ENCODE measurements around the gene PITPNM2.

PITPNM2 gene

DNA sequence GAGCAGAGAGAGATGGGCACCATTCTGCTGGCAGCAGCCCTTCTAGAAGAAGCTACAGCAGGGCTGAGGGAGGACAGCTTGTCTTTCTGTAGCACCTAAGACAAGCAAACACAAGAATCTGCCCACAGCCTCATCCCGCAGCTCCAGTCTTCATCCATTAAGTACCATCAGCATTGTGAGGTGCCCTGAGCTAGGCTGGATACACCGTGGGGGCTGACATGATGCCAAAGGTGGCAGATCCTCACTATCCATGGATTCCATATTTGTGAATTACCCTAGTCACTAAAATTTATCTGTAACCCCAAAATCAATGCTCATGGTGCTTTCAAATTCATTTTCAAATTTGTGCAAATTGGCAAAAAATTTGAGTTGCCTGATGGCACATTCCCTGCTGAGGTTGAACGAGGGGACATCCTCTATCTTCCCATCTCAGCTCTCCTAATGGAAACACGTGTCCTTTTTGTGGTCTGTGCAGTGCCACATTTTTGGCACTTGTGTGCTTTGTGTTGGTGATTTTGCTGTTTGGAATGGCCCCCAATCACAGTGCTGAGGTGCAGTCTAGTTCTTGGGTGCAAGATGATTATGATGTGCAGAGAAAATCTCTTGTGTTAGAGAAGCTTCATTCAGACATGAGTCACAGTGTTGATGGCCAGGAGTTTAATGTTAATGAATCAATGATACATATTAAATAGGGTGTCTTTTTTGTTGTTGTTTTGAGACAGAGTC lies 7.0 kb downstream of the PITPNM2 start:
- no peak for DNase-seq (ENCODE audit: low spot score)

DNA sequence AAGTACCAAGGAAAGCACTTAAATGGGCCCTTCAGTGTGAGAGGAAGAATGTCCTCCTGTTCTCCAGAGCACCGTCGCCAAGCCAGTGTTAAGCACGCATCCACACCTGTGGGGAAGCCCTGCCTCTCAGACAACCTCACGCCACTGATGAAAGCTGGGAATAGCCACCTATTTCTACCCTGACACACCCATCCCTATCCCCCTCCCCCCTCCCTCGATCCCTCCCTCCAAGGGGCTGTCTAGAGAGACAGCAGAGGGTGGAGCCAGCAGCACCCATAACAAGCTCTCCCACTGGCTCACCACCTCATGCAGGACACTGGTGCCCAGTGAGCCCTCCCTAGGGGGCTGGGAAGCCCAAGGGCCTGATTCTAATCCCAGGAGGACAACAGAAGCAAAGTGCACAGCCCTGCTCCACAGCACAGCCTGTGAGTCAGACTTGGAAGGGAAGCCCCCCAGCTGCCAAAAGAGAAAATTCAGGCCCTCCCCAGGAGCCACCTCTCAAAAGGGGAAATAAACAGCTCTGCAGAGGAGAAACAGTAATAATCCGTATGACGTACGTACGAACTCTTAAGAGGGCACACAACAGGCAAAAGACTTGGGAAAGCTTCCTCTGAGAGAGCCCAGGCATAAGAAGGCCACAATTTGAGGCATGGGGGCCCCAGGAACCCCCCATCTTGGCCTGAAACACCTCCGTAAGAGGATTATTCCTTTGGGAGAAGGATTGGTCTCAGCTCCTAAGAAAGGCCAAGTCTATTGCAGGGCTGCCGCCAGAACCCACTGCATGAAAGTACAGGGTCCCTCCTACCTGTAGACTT lies 7.8 kb downstream of the PITPNM2 start:
- DNase-seq (ENCODE audit: low spot score), result no peak

GRCh38 chr12:123142518-123142840 lies 8.4 kb downstream of the PITPNM2 start:
- no peak for DNase-seq (ENCODE audit: low spot score)

DNA sequence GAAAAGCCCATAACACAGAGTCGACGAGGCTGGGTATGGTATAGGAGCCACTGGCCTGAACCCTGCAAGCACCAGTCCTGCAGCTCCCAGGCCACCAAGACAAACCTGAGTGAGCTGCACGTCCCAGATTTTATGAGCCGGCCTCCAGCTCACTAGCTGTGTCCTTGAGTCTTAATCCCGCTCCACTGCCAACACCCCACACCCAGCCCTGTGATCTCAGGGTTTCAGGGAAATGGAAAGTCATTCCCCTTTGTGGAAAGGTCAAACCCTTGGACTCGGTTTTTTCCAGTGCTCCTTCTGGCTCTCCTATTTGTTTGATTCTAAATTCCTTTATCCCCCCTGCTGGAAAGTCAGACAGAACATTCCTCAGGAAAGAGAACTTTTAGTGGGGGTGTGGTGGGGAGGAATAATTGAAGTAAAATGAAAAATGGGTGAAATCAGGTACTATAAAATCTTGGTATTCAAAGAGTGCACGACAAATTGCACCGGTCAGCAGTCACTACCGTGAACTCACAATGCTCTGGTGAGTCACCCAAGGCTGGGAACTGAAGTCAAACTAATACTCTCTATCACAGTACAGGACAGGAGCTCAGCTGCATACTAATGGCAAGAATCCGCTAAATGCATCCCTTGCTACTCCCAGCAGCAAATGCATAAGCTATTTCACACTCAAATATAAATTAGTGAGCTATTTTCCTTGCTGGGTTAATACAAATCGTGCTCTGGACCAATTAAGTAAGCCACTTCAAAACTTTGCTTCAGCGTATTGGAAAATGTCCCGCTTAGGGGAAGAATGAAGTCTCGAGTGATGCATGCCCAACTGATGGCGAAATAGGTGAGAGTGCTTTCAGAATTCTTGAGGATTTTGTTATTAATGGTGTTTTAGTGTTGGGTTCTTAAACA lies 9.0 kb downstream of the PITPNM2 start:
- no peak for DNase-seq (ENCODE audit: low spot score)

- no peak for DNase-seq (ENCODE audit: low spot score)
Measured at GRCh38 chr12:123140676-123141614, 9.9 kb downstream of the PITPNM2 start.

DNA sequence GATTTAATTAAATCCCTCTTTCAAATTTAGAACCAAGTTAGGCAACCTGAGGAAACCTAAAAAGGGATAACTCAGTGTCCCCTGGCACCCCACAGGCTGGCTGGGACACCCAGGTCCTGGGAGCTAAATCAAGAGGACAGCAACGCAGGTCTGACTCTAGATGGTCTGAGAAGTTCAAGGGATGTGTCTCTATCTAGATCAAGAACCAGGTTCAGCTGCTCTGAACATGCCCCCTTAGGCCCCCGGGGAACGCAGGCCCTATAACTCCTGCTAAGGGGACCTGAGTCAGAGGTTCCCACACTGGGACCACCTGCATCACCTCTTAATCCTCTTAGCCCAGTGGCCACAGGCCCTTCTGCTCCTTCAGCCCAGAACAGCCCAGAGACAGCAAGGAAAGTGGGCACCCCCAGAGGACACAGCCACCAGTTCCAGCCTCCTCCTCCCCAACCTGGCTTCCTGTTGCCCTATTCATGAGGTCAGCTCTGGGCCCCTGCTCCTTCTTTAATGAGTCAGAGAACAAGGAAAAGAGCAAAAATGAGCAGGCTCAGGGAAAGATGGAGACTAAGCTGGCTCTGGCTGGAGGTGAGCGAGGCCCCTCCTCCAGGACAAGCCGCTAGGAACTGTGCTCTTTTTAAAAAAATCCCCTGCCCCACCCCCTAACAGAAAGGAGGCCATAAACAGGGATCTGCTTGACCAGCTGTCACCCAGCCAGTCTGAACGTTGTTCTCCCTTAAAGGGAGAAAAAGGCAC lies 10.8 kb downstream of the PITPNM2 start:
- DNase-seq (ENCODE audit: low spot score), result no peak

GRCh38 chr12:123135688-123136087 lies 15.2 kb downstream of the PITPNM2 start:
- DNase-seq (ENCODE audit: low spot score), result no peak

DNA sequence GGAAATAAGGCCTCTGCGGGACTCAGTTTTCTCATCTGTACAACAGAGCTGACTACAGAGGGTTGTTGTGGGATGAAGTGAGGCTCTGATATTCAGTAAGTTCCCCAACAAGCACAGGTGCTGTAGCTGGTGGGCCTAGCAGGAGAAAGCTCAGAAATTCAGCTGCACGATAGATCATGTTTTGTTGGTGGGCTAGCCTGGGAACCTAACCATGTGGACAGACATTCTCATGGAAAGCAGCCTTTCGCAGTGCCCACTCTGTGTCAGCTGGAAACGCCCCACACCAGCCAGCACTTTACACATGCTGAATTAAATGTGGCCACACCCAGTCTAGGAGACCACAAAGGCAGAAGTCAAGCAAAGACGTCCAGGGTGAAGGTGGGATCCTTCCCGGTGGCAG lies 16.1 kb downstream of the PITPNM2 start:
- DNase-seq (ENCODE audit: low spot score), result no peak

GRCh38 chr12:123134271-123134671 lies 16.6 kb downstream of the PITPNM2 start:
- no peak for DNase-seq (ENCODE audit: low spot score)

GRCh38 chr12:123133701-123134100 lies 17.2 kb downstream of the PITPNM2 start:
- DNase-seq (ENCODE audit: low spot score), result no peak

GRCh38 chr12:123132951-123133619 lies 17.8 kb downstream of the PITPNM2 start:
- no peak for DNase-seq (ENCODE audit: low spot score)

DNA sequence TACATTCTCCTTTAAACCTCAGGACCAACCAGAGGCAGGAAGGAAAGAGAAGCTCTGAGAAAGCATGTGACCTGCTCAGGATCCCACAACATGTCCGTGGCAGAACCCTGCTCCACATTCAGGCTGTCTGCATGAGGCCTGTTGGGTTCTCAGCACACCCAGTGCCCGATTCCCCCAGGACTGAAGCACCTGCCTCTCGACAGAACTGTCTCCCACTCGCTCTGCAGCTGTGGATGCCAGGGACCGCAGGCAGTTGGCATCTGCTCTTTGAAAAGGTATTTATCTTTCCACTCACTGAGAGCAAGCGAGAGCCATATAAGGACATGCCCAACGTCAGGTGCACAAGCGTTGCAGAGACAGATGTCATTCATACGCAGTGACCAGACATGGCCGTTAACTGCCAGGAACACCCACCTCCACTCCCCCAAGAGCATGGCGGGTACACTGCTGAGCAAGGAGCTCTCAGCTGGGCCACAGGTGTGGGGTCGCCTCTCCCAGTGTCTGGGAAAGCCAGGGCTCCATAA lies 18.9 kb downstream of the PITPNM2 start:
- DNase-seq (ENCODE audit: low spot score), result no peak

DNA sequence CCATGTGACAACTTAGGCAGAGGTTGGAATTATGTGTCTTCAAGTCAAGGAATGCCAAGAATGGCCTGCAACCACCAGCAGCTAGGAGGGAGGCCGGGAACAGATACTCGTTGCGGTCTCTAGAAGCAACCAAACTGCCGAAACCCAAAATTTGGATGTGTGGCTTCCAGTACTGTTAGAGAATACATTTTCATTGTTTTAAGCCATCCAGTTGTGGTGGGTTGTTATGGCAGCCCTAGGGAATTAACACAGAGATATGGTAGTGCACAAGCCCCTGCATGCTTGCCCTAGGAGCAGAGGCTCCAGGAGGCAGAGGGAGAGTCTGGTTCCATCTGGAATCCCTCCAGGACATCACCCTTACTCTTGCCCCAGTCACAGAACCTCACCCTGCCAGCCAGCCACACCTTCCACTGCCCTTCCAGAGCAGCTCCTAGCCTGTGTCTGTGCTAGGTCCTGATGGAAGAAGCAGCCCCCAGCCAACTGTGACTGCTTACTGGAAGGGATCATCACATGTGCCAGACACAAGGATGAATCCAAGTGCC lies 19.5 kb downstream of the PITPNM2 start:
- DNase-seq (ENCODE audit: low spot score), result no peak

- DNase-seq (ENCODE audit: low spot score), result no peak
Measured at GRCh38 chr12:123129621-123130020, 21.3 kb downstream of the PITPNM2 start.

- DNase-seq (ENCODE audit: low spot score), result no peak
Measured at GRCh38 chr12:123127182-123127495, 23.8 kb downstream of the PITPNM2 start.

GRCh38 chr12:123126294-123127181 lies 24.4 kb downstream of the PITPNM2 start:
- DNase-seq (ENCODE audit: low spot score), result no peak

- DNase-seq (ENCODE audit: low spot score), result no peak
Measured at GRCh38 chr12:123122626-123123025, 28.3 kb downstream of the PITPNM2 start.

DNA sequence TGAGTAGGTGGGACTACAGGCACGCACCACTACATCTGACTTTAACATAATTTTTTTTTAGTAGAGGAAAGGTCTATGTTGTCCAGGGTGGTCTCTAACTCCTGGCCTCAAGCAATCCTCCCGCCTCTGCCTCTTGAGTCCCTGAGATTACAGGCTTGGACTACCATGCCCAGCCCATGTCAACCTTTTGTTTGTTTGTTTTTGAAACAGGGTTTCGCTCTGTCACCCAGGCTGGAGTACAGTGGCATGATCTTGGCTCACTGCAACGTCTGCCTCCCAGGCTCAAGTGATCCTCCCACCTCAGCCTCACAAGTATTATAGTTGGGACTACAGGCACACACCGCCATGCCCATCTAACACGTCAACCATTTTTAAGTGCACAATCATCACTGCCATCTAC lies 29.2 kb downstream of the PITPNM2 start:
- DNase-seq (ENCODE audit: low spot score), result no peak

Measured in hematopoietic multipotent progenitor cell treated with erythropoietin and hydrocortisone succinate and interleukin-3 and kit ligand, for 17 days (in vitro differentiated cells).